Measurements from ENCODE around the gene MYEOV.

- TF ChIP-seq CTCF (IDR thresholded peaks at IDR 0.05) (no peak), POLR2A (IDR thresholded peaks at IDR 0.05) (no peak)
These were observed 28.0 kb downstream of the MYEOV start for GRCh38 chr11:69321877-69322361.

All from uterus (tissue), 2 donors.